Neutrophil (primary cell): ENCODE measurements around the gene SLC9A9.

Experiments used
- H3K27ac ChIP-seq: fragments of 200-600 bp; sonication (generic); 2 replicates; pipeline ENCODE4 v1.5.1; 2016; ENCODE audit warnings: mild to moderate bottlenecking, moderate library complexity
- H3K27me3 ChIP-seq: fragments of 200-600 bp; sonication (generic); 2 replicates; pipeline ENCODE4 v1.6.0; 2016; ENCODE audit warnings: mild to moderate bottlenecking
- H3K36me3 ChIP-seq: fragments of 200-600 bp; sonication (generic); 2 replicates; pipeline ENCODE4 v1.5.1; 2017
- H3K4me1 ChIP-seq, 2 experiments: fragments of 200-600 bp in 1 of 2; sonication (generic) in 1 of 2; 1 replicate in 1 of 2; 2 replicates in 1 of 2; pipeline versions ENCODE4 v1.5.1 to v1.6.1; 2013 to 2016; ENCODE audit warnings: low read depth in 1 of 2, low read length in 1 of 2, mild to moderate bottlenecking in 1 of 2, moderate library complexity in 1 of 2; ENCODE audit not compliant: control insufficient read depth in 1 of 2, insufficient read depth in 1 of 2
- H3K4me3 ChIP-seq, 2 experiments: fragments of 200-600 bp in 1 of 2; sonication (generic) in 1 of 2; 1 replicate in 1 of 2; 2 replicates in 1 of 2; pipeline ENCODE4 v1.5.1; 2013 to 2016; ENCODE audit warnings: low read depth in 1 of 2, low read length in 1 of 2, mild to moderate bottlenecking in 1 of 2, moderate library complexity in 1 of 2
- H3K9me3 ChIP-seq: fragments of 200-600 bp; sonication (generic); 2 replicates; pipeline ENCODE4 v1.5.1; 2016
- CTCF ChIP-seq: fragments of 200-600 bp; sonication (generic); IDR thresholded peaks from 2 replicates; pipeline ENCODE4 v1.5.1; 2016; ENCODE audit warnings: antibody characterized with exemption

The SLC9A9 gene

GRCh38 chr3:143850877-143851276, 2.6 kb upstream of the SLC9A9 start:
- Histone ChIP-seq H3K27ac (no peak overlapping the region), H3K4me1 (peaks cover 0 to 9% of the 10 kb centered on the region in 2 experiments), H3K9me3 (no peaks in the 10 kb centered on the region), H3K4me3 (no peak overlapping the region), H3K36me3 (no peaks in the 10 kb centered on the region), H3K27me3 (peaks cover 9% of the 10 kb centered on the region)
- no peak for TF ChIP-seq CTCF

- Histone ChIP-seq H3K4me3 (no peak overlapping the region), H3K9me3 (no peaks in the 10 kb centered on the region), H3K36me3 (no peaks in the 10 kb centered on the region), H3K27ac (no peak overlapping the region), H3K4me1 (peaks cover 0 to 9% of the 10 kb centered on the region in 2 experiments), H3K27me3 (peaks cover 18% of the 10 kb centered on the region)
- no peak for TF ChIP-seq CTCF
These were observed 1.7 kb upstream of the SLC9A9 start for GRCh38 chr3:143849854-143850549.

DNA sequence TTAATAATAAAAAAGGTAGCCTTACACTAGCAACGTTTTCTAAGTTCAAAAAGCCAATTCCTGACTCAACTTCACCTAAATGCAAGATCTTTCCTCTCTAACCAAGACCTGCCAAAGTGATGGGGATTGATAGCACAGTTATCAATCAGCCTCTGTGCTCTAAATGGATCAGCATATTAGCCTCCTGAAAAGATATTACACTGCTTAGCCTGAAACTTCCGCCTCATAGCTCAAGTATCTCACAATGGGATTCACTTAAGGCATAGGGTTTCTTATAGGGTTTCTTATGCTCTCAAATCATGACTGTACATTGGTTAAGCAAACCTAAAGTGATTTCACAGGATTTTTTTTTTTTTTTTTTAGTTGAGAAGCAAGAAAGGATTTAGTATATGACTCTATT, 436 bp upstream of the SLC9A9 start:
- Histone ChIP-seq H3K36me3 (no peaks in the 10 kb centered on the region), H3K27ac (no peak overlapping the region), H3K4me1 (peaks cover 0 to 9% of the 10 kb centered on the region in 2 experiments), H3K27me3 (peaks cover 21% of the 10 kb centered on the region), H3K9me3 (no peaks in the 10 kb centered on the region), H3K4me3 (no peak overlapping the region)
- TF ChIP-seq CTCF: no peak

DNA sequence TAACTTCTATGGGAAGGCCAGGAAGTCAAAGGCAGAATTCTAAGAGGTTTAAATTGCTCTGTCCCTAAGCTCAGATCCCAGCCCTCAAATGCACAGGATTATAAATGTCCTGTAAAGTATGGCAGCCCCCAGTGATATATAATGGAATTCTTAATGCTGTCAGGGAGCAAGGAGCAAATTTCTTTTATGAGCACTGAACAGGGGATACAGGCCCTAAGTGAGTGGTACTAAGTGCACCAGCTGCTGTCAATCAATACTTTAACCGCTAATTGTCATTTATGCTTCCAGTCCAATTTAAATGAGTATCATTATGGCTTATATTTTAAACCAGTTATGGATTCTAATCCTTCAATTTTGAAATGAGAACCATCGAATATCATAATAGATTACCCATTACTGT, 4.7 kb downstream of the SLC9A9 start:
- Histone ChIP-seq H3K27me3 (peaks cover 21% of the 10 kb centered on the region), H3K4me1 (peaks cover 0 to 8% of the 10 kb centered on the region in 2 experiments), H3K27ac (no peak overlapping the region), H3K4me3 (no peak overlapping the region), H3K36me3 (no peaks in the 10 kb centered on the region), H3K9me3 (no peaks in the 10 kb centered on the region)
- no peak for TF ChIP-seq CTCF

GRCh38 chr3:143840636-143841035, 7.6 kb downstream of the SLC9A9 start:
- TF ChIP-seq CTCF: no peak
- H3K27me3 ChIP-seq: peaks cover 10% of the 10 kb centered on the region
- H3K27ac ChIP-seq: no peak overlapping the region
- no peaks in the 10 kb centered on the region for H3K9me3 ChIP-seq
- H3K4me1 ChIP-seq: no peaks in the 10 kb centered on the region
- H3K36me3 ChIP-seq: no peaks in the 10 kb centered on the region
- no peak overlapping the region for H3K4me3 ChIP-seq
